NCI-H69 (cell line): ENCODE data around the gene NTMT1.

Experiments used
- DNase-seq: peaks from one replicate; lab custom pipeline; 2025; lab: John Stamatoyannopoulos, UW

The NTMT1 gene

GRCh38 chr9:129637102-129637501 is 11.1 kb downstream of the NTMT1 start:
- no peak for DNase-seq

DNA sequence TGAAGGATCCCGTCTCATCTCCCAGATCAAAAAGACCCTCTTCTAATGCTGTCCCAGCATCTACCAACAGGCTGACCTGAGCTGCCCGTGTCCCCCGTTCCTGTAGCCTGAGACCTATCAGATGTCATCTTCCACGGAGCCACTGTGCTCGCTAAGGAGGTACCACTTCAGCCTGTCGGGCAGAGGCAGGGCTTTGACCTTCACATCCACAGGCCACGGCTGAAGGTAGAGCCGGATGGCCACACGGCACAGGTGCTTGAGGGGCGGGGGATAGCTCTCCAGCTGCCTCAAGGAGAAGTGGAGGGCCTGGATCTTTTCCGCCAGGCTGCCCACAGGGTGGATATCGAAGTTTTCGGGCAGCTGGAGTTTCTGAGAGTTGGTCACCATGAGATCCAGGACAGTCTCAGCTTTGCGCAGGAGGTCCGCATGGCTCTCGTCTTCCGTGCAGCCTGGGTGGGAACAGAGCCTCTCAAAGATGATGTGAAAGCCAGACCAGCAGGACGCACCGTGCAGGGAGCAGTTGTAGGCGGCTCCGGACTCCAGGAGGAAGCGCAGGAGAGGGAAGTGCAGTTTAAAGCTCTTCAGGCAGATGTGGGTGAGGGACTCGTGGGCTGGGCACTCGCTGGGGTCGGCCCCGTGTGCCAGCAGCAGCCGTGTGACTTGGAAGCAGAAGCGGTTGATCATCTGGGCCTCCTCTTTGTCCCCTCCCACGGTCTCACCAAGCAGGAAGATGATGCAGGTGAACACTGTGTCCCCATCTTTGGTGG is 11.9 kb downstream of the NTMT1 start:
- DNase-seq: no peak

DNA sequence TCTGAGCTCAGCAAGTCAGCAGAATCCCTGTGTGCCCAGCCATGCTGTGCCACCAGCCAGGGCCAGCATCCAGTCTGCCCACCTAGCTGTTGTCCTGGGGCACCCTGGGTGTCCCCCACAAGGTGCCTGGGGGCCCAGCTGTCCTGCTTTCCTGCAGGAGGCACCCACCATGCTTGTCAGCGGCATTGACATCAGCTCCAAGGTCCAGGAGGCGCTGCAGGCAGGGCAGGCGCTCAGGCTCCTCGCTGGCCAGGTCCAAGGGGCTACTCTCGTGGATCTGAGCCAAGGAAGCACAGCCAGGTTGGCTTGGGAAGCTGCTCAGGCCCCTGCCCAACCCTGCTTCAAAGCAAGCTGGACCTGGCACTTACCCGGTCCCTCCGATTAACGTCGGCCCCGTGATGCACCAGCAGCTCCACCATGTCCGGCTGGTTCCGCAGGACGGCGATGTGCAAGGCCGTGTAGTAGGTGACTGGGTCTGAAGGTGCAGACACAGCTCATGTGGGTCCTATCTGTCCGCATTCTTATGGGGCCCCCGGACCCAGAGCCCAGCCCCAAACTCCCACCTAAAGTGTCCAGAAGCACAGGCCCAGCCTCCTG is 13.2 kb downstream of the NTMT1 start:
- DNase-seq: no peak

GRCh38 chr9:129639756-129640085 is 13.8 kb downstream of the NTMT1 start:
- DNase-seq: no peak

DNA sequence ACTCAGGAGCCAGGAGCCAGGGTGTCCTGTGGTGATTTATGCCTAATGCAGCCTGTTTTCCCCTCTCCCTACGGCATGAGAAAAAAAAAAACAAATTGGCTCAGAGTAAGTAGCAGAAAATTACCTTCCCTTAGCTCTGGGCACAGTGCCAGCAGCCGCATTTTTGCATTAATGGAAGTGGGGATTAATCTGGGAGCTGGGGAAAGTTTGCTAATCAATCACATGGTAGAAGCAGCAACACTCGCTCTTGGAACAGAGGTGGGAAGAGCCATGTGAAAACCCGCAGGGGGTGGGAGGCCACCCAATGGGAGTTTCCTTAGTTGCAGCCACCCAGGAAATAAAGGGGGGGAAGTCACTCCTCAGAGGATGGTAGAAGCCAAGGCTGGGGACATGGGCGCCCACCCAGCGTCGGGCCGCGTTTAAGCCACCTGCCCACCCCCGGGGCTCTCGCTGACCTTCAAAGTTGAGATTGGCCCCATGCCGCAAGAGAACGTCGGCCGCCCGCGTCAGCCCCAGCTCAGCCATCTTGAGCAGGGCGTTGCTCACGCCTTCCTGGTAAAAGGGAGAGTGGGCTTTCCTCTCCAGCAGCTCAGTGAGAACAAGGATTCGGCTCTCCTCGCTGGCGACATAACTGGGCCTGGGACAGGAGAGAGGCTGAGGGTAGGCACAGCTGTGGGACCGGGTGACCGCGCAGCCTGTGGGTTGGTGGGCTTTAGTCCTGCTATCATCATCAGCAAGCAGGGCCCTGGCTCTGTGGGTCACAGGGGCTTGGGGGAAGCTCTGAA is 14.3 kb downstream of the NTMT1 start:
- peak; percentile 90 for DNase-seq

DNA sequence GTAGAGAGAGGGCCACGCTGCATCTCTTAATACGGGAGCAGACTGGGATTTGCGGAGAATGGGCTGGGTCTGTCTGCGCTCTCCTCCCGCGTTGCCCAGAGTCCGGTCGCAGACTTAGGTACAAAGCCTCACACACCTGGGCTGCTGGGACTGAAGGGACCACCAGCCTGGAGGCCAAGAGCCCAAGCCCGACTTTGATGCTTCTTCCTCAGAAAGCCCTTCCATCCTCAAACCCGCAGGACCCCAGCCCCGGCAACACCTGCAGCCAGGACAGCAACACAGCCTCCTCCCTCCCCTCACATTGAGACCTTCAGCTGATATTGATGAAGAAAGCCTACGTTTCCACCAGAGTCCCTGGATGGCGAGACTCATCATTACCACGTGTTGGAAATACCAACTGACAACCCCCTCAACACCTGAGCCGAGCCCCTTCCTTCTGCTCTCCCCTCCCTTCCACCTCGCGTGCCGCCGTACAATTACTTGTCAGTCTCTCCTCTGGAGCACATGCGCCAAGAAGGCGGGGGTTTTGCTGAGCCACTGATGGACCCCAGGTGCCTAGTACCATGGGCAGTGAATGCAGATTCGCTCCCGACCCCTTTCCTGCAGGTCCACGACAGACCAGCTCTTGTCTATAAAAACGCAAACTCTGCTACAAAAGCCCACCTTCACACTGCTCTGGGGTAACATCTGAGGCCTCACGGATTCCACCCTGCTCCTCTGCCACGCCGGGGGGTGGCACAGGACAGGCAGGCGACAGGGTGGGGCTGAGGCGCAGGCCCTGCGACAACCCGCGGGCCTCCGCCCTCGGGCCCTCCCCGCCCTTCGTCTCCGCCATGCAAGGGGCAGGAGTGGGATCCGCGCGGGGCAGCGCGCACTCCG is 15.1 kb downstream of the NTMT1 start:
- DNase-seq: peak; percentile 46

DNA sequence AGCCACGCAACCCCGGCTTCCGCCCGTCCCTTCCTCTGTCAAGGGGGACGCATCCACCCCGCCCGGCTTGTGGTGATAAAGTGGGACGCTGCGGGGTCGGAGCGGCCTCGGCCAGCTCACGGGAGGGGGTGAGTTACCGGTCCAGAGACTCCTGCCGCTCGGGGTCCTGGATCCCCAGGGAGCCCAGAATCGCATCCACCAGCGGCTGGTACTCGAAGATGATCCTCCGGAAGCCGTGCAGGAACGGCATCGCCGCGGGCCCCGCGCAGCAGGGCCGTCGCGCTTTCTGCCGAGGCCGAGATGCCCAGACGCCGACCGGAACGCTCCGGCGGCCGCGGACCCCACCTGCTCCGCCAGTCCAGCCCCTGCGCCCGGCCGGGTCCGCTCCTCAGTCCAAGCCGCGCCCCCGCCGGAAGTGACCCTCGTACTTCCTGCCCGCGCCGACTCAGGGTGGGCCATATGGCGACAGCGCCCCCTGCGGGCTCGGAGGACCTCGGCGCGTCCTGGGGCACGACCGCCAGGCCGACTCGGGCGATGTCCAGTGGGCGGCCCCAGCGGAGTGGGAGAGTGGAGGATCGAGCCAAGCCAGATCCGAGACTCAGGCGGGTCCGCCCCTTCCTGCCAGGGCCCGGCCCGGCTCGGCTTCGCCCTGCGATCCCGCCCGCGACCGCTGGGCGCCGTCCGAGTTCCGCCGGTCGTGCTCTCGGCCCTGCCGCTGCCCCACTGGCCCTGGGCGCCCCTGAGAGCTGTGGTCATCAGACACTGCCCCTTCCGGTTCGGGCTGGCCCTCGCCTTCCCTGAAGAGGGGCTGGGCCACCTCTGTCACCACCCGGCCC is 16.0 kb downstream of the NTMT1 start, which contains the start of gene ASB6:
TSS of gene ASB6 (minus strand) at position 402 of the 836 bp plus-strand sequence. CDS start at position 250, 152 bp downstream.
- peak; percentile 97 for DNase-seq

- DNase-seq: no peak
Measured at GRCh38 chr9:129643706-129644105, 17.7 kb downstream of the NTMT1 start.

DNA sequence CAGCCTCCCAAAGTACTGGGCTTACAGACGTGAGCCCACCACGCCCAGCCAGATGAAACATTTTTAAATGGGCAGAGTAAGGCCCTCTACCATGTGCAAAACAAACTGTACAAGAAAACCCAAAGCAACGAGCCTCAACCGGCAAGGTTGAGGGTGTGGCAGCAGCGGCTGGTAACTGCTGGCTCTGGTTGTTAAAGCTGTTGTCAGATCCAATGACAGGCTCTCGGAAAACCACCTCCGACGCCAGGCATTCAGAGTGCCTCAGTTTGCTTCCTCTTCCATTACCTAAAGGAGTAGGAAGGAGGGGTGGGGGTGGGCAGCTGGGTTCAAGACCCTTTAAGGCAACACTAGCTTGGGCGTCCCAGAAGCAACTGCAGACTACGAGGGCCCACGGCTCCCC is 18.4 kb downstream of the NTMT1 start:
- DNase-seq: no peak

- DNase-seq: no peak
Measured at GRCh38 chr9:129644902-129645301, 18.9 kb downstream of the NTMT1 start.

DNA sequence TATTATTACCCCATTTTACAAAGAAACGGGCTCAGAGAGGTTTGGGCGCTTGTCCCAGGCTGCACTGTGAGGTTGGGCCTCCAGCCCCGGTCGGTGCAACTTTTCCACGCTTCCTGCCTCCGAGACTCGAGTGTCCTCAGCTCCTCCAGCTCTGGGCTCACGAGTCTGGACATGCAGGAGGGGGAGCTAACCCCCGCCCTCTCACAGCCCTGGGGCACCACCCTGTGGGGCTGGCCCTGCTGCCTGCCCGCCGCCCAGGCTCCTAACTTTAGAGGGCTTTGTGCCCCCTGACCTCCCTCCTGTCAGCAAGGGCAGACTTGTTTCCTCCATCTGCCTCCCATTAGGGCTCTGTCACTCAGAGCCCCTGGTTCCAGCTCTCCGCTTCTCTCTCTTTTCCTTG is 20.3 kb downstream of the NTMT1 start:
- DNase-seq: no peak

DNA sequence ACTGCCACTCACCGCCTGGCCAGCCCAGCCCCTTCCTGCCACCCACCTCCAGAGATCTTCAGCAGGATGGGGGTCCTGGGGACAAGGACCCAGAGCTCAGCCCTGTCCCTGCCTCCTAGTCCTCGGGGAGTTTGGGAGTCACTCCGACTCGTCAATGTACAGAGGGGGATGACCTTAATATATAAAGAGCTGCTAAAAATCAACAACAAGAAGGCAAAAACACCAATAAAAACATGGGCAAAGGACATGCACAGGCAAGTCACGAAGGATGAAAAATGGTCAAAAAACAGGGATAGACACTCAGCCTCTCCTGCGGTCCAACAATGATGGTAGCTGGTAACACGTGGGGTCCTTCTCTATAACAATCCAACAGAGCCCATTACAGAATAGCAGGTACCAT is 20.7 kb downstream of the NTMT1 start:
- DNase-seq: no peak

GRCh38 chr9:129647635-129648034 is 21.7 kb downstream of the NTMT1 start:
- no peak for DNase-seq

DNA sequence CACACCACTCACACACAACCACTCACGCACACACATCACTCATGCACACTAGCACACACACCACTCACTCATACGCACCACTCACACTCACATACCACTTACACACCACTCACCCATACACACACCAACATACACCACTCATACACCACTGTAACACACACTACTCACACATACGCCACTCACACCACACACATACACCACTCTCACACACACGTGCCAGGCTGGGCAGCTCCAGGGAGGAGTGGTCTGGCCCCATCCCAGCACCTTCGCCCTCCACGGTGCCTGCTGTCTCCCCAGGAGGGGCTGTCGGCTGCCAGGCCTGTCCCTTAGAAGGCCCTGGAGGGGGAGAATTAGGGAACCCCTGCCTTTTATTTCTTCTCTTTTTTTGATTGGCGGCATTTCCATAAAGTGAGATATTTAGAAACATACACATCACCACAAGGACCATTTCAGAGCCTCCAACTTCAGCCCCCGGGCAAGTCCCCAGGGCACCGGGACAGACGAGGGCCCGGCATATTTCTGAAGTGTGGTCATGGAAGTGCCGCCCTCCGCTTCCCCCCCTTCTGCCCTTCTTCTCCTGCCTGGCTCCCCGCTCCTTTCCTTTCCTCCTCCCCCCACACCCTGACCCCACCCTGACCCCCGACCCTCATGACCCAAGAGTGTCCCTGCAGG is 22.3 kb downstream of the NTMT1 start:
- no peak for DNase-seq

GRCh38 chr9:129648764-129649115 is 22.8 kb downstream of the NTMT1 start:
- DNase-seq: no peak

- no peak for DNase-seq
Measured at GRCh38 chr9:129649726-129650679, 24.0 kb downstream of the NTMT1 start.

GRCh38 chr9:129650680-129651235 is 24.8 kb downstream of the NTMT1 start:
- DNase-seq: no peak

GRCh38 chr9:129653823-129654553 is 28.0 kb downstream of the NTMT1 start:
- DNase-seq: no peak
